ENCODE data around the gene PDE4D. TPM values are rescaled to one million over a fixed set of nuclear protein-coding genes. Genes with fewer than 3 reads are reported as not detected.

The PDE4D gene
- total RNA-seq, 4 donors from 2014 or later = 35.0 to 121 (median 63.4) TPM

DNA sequence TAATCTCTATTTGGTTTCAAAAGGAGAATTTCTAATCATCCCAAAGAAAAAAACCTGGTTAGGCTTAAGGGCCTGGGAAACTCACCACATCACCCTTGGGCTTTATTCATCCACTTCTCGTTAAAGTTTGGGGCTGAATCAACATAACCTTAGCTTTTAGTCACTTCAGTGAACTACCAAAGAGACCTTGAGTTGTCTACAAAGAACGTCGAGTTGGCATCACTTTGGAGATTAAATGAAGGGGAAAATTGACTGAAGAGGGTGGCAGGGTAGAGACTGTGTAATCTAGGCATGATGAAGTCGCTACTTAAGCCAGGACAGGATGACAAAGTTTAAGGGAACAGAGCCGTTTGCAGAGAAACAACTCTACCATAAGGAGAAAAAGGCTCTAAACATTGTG lies 969.2 kb downstream of the PDE4D start:
- H3K27me3 ChIP-seq = no peaks in the 10 kb centered on the region

DNA sequence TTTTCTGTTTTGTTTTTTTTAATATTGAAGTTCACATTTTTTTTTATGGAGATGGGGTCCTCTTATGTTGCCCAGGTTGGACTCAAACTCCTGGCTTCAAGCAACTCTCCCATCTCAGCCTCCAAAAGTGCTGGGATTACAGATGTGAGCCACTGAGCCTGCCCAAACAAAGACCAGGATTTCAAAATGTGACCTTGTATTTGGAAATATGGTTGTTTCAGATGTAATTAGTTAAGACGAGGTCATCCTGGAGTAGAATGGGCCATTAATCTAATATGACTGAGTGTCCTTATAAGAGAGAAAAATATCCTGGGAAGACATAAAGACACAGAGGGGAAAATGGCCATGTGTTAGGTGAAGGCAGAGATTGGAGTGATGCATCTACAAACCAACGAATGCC lies 970.2 kb downstream of the PDE4D start:
- H3K36me3 ChIP-seq = no peaks in the 10 kb centered on the region
- WGBS, 2 donors (ENCODE audit: low coverage in 1 of 2) = 57 to 88% methylated on average over 1 to 2 of the region's 2 CpGs
- H3K27ac ChIP-seq = peak overlapping the region; percentile 32 to 81 (median 79)
- H3K4me1 ChIP-seq = peaks cover 0 to 39% (median 0%) of the 10 kb centered on the region in 3 donors
- ATAC-seq = no peak
- no peaks in the 10 kb centered on the region for H3K9me3 ChIP-seq
- no peaks in the 10 kb centered on the region for H3K27me3 ChIP-seq
- no peak overlapping the region for H3K4me3 ChIP-seq
- TF ChIP-seq POLR2A (IDR thresholded peaks at IDR 0.05) (no peak), EP300 (IDR thresholded peaks at IDR 0.05) (no peak), POLR2AphosphoS5 (IDR thresholded peaks at IDR 0.05) (peak; percentile 6)
- TF ChIP-seq, protein P1, sequence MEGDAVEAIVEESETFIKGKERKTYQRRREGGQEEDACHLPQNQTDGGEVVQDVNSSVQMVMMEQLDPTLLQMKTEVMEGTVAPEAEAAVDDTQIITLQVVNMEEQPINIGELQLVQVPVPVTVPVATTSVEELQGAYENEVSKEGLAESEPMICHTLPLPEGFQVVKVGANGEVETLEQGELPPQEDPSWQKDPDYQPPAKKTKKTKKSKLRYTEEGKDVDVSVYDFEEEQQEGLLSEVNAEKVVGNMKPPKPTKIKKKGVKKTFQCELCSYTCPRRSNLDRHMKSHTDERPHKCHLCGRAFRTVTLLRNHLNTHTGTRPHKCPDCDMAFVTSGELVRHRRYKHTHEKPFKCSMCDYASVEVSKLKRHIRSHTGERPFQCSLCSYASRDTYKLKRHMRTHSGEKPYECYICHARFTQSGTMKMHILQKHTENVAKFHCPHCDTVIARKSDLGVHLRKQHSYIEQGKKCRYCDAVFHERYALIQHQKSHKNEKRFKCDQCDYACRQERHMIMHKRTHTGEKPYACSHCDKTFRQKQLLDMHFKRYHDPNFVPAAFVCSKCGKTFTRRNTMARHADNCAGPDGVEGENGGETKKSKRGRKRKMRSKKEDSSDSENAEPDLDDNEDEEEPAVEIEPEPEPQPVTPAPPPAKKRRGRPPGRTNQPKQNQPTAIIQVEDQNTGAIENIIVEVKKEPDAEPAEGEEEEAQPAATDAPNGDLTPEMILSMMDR (IDR thresholded peaks at IDR 0.05) = no peak

More for the DNA sequence above, 969.2 kb downstream of the PDE4D start:
- ATAC-seq = no peak
- TF ChIP-seq EP300 (IDR thresholded peaks at IDR 0.05) (no peak), POLR2A (IDR thresholded peaks at IDR 0.05) (no peak), POLR2AphosphoS5 (IDR thresholded peaks at IDR 0.05) (no peak)
- TF ChIP-seq, protein P1 (IDR thresholded peaks at IDR 0.05) = no peak
- H3K36me3 ChIP-seq = no peaks in the 10 kb centered on the region
- 64 to 74% methylated on average over 5 of the region's 5 CpGs for WGBS, 2 donors (ENCODE audit: low coverage in 1 of 2)
- no peaks in the 10 kb centered on the region for H3K9me3 ChIP-seq
- peak overlapping the region in 1 of 4 donors; percentile 78 for H3K27ac ChIP-seq
- H3K4me1 ChIP-seq = peaks cover 0 to 39% (median 0%) of the 10 kb centered on the region in 3 donors
- H3K4me3 ChIP-seq = no peak overlapping the region

DNA sequence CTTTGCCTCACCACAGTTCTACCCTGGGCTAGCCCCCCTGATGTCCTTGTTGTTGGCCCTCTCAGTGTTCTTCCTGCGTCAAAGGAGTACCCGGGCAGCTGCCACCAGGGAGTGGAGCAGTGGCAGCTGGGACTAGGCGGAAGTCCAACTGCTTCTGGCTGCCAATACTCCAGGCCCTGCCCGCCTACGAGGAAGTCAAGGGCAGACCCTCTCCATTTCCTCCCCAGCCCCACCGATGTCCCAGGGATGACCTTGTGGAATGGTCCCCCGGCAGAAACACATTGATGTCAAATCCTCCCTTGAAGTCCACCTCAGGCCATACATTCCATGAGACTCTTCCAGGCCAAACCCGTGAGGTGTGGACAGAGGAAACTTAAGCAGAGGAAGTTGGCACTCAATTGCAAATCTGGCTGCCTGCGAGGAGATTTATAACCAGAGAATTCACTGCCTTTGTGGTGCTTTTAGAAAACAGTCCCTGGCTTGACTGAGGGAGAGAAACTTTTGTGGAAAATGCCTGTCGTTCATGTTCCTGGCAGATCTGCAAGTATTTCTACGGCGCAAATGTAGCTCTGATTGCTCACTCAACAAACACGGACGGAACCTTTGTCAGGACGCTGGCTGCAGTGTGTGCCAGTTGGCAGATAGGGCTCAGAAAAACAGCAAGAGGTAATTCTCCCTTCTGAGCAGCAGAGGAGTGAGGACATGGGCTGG lies 970.9 kb downstream of the PDE4D start:
- 15 to 80% methylated on average over 1 to 11 of the region's 15 CpGs for WGBS, 2 donors (ENCODE audit: low coverage in 1 of 2)
- peak; percentile 81 for ATAC-seq
- Histone ChIP-seq H3K9me3 (no peaks in the 10 kb centered on the region), H3K36me3 (no peaks in the 10 kb centered on the region), H3K4me1 (peaks cover 0 to 39% (median 0%) of the 10 kb centered on the region in 3 donors), H3K27ac (peak overlapping the region; percentile 36 to 81 (median 79)), H3K27me3 (no peaks in the 10 kb centered on the region), H3K4me3 (no peak overlapping the region)
- TF ChIP-seq POLR2AphosphoS5 (IDR thresholded peaks at IDR 0.05) = peak; percentile 82
- TF ChIP-seq, protein P1 (IDR thresholded peaks at IDR 0.05) = peak in 2 of 4 experiments; percentile 39 to 41
- peak; percentile 26 for TF ChIP-seq EP300 (IDR thresholded peaks at IDR 0.05)
- peak in 1 of 2 donors; percentile 8 for TF ChIP-seq POLR2A (IDR thresholded peaks at IDR 0.05)

DNA sequence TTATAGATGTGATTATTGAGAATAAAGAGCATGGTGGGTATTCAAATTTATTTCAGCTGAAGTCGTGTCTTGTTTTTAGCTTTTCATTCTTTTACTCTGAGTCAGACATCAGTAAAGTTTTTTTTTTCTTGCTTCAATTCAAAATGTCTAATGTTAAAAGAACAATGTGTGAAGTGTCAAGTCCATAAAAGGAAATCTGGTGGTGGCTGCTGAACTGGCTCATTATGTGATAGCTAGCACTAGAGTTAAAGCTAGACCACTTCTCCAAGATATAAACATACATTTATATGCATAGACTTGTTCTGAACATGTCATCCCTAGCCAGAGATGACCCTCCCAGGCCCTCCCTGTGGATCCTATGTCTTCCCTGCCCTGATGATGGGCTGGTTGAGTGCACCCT lies 972.4 kb downstream of the PDE4D start:
- TF ChIP-seq, protein P1 (IDR thresholded peaks at IDR 0.05) = no peak
- no peak for TF ChIP-seq POLR2A (IDR thresholded peaks at IDR 0.05)
- TF ChIP-seq EP300 (IDR thresholded peaks at IDR 0.05) = no peak
- no peak for TF ChIP-seq POLR2AphosphoS5 (IDR thresholded peaks at IDR 0.05)
- H3K4me3 ChIP-seq = no peak overlapping the region
- no peaks in the 10 kb centered on the region for H3K27me3 ChIP-seq
- no peaks in the 10 kb centered on the region for H3K9me3 ChIP-seq
- no peaks in the 10 kb centered on the region for H3K36me3 ChIP-seq
- peaks cover 0 to 38% (median 0%) of the 10 kb centered on the region in 3 donors for H3K4me1 ChIP-seq
- H3K27ac ChIP-seq = peak overlapping the region; percentile 28 to 80 (median 57)
- WGBS, 2 donors (ENCODE audit: low coverage in 1 of 2) = 20 to 36% methylated on average over 1 of the region's 1 CpG
- ATAC-seq = no peak

DNA sequence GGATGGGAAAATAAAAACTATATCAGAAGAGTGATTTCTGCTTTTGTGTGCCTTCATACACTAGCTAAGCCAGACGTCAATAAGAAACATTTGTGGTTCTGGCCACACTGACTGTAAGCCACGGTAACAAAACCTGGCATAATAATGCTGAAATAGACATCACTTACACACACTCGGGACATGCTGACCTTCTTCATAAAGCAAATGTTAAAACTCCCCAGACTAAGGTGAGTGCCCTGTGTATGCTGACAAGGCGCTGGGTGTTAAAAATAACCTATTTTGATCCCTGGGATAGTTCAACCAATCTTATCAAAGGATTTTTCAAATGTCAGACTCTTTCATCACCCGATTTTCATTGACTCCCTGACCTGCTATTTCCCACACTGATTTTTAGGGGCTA lies 973.7 kb downstream of the PDE4D start:
- 63 to 72% methylated on average over 5 of the region's 5 CpGs for whole genome bisulfite sequencing, 2 donors (ENCODE audit: low coverage in 1 of 2)
- H3K27me3 ChIP-seq = no peaks in the 10 kb centered on the region
- H3K9me3 ChIP-seq = no peaks in the 10 kb centered on the region
- no peak for ATAC-seq
- no peak for TF ChIP-seq POLR2AphosphoS5 (IDR thresholded peaks at IDR 0.05)
- TF ChIP-seq POLR2A (IDR thresholded peaks at IDR 0.05) = no peak
- H3K4me1 ChIP-seq = peaks cover 0 to 25% (median 0%) of the 10 kb centered on the region in 3 donors
- H3K4me3 ChIP-seq = no peak overlapping the region
- H3K27ac ChIP-seq = no peak overlapping the region
- H3K36me3 ChIP-seq = no peaks in the 10 kb centered on the region

Small RNAs within 50 kb of the gene (small RNA-seq; reads per million reads assigned to genes)
- gene MIR582 = 0 to 1.4 (median 1.0) reads per million in 4 donors
